Measurements from ENCODE around the gene GRIN2C. TPM values are rescaled to one million over a fixed set of nuclear protein-coding genes. Genes with fewer than 3 reads are reported as not detected.

Gene GRIN2C
- total RNA-seq, 4 donors from 2014 or later = 0.49 to 0.55 TPM; not detected in 2

DNA sequence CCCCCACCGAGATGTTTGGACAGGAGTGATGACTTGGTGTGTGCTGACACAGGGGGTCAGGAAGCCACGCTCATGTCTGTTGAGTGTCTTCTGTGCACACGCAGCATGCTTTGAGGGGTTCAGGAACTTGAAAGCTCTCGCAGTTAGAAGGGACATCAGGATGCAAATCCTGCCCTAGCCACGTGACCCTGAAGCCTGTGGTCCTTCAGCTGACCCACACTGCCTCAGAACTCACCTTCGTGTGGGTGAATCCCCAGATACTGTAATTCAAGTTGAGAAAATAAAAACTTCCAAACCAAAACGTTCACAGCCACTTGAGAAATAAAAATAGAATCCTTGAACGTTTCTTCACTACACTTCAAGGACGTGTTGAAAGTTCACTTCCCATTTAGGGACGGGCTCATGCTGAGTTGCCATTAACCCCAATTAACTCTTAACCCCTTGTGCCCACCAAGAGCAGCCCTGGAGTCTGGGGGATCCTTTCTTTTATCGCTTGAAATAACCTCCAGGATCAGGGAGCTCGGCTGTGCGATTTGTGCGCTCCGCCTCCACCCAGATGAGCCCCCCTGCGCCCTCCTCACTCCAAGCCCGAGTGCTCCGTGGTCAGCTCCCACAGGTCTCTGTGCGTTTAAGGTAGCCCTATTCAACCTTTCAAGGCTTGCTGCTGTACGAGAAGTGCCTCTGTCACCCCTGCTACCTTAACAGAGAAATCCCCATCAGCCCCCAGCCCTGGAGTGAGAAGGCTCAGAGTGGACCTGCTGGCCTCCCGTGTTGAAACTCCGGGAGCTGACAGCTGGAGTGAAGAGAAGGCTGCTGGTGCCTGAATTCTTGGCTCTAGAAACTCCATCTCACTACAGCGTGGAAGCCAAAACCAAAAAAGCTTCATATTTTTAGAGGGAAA lies 47.3 kb downstream of the GRIN2C start:
- H3K4me3 ChIP-seq (ENCODE audit: low read depth, poor library complexity, severe bottlenecking) = no peak overlapping the region
- intact Hi-C loops (cut with DNase I; ENCODE audit: low total_unique reads) = no loop called here
- WGBS, 2 donors = 72 to 74% methylated on average over 23 of the region's 23 CpGs
- no peak for DNase-seq (ENCODE audit: low spot score in 2 of 2)
- TF ChIP-seq, protein P1, sequence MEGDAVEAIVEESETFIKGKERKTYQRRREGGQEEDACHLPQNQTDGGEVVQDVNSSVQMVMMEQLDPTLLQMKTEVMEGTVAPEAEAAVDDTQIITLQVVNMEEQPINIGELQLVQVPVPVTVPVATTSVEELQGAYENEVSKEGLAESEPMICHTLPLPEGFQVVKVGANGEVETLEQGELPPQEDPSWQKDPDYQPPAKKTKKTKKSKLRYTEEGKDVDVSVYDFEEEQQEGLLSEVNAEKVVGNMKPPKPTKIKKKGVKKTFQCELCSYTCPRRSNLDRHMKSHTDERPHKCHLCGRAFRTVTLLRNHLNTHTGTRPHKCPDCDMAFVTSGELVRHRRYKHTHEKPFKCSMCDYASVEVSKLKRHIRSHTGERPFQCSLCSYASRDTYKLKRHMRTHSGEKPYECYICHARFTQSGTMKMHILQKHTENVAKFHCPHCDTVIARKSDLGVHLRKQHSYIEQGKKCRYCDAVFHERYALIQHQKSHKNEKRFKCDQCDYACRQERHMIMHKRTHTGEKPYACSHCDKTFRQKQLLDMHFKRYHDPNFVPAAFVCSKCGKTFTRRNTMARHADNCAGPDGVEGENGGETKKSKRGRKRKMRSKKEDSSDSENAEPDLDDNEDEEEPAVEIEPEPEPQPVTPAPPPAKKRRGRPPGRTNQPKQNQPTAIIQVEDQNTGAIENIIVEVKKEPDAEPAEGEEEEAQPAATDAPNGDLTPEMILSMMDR (IDR thresholded peaks at IDR 0.05) = no peak
- no peak for TF ChIP-seq POLR2A (IDR thresholded peaks at IDR 0.05)

DNA sequence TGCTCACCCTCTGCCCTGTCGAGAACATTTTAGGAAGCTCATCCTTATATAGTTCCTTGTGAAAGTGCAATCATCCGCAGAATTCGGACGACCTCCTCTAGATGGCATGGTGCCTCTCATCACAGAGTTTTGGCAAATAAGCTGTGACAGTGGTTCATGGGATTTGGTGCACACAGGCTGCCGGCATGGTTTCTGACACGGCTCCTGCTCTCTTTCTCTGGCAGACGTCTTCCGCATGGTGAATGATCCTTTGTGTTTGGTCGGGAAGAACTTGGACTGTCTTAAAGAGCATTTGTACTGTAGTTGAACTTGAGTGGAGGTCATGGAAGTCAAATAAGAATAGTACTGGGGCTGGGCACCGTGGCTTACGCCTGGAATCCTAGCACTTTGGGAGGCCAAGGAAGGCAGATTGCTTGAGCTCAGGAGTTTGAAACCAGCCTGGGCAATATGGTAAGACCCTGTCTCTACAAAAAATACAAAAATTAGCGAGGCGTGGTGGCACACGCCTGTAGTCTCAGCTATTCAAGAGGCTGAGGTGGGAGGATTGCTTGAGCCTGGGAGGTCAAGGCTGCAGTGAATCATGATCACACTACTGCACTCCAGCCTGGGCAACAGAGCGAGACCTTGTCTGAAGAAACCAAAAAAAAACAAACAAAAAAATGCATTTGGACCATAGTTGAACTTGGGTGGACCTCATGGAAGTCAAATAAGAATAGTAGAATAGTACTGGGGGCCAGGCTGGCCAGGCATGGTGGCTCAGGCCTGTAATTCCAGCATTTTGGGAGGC lies 48.8 kb downstream of the GRIN2C start:
- DNase-seq (ENCODE audit: low spot score in 2 of 2) = no peak
- H3K4me3 ChIP-seq (ENCODE audit: low read depth, poor library complexity, severe bottlenecking) = no peak overlapping the region
- 86% methylated on average over 15 of the region's 15 CpGs for WGBS, 2 donors
- intact Hi-C loops (cut with DNase I; ENCODE audit: low total_unique reads) = no loop called here
- no peak for TF ChIP-seq POLR2A (IDR thresholded peaks at IDR 0.05)
- TF ChIP-seq, protein P1 (IDR thresholded peaks at IDR 0.05) = no peak

DNA sequence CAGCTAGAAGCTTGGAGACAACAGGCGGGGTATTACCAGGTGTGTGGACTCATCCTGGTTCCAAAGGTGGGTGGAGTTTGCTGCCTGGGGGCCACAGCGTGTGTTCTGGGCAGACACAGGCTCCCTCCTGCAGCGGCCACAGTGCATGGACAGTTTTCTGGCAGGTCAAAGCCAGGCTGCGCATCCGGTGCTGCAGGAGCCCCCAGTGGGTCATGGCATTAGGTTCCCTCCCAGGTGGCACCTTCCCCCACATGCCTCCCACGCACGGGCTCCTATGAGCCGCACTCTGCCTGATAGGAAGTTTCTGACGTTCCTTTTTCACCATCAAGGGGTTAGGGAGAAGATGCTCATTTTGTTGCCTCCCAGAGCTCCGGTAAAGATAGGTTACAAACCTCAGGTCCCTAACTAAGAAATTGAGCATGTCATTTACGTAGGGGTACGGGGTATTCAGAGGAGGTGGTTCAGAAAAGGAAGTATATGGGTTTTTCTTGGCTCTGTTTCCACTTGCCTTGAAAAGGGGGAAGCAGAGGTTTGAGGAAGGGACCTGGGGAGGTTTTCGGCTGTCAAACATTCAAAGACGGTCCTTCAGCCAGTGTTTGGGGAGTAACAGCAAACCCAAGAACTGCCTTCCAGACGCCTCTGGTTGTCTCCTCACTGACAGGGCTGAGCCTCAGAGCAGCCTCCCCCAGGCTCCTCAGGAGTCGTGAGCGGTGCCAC lies 50.8 kb downstream of the GRIN2C start:
- intact Hi-C loops (cut with DNase I; ENCODE audit: low total_unique reads) = no loop called here
- TF ChIP-seq POLR2A (IDR thresholded peaks at IDR 0.05) = no peak
- TF ChIP-seq, protein P1 (IDR thresholded peaks at IDR 0.05) = no peak
- H3K4me3 ChIP-seq (ENCODE audit: low read depth, poor library complexity, severe bottlenecking) = no peak overlapping the region
- WGBS, 2 donors = 87 to 88% methylated on average over 16 to 17 of the region's 17 CpGs
- no peak for DNase-seq (ENCODE audit: low spot score in 2 of 2)

DNA sequence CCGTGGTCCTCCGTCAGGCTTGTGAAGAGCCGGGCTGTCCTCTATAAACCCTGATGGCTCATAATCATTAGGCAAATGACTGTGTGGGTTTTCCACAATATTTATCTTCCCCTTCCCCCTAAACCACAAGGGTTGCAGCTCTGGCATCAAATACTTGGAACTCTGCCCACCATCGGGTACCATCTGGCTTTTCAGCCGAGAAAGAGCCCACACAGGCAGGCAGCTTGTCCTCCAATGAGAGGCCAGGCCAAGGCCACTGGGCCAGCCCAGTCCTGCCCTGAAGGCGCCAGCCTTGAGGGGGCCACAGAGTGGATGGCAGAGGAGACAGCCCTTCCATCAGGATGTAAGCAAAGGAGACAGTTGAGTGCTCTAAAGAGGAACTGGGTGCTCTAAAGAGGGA lies 51.8 kb downstream of the GRIN2C start:
- intact Hi-C loops (cut with DNase I; ENCODE audit: low total_unique reads) = no loop called here
- no peak for TF ChIP-seq POLR2A (IDR thresholded peaks at IDR 0.05)
- TF ChIP-seq, protein P1 (IDR thresholded peaks at IDR 0.05) = no peak
- 70 to 74% methylated on average over 6 of the region's 6 CpGs for WGBS, 2 donors
- DNase-seq (ENCODE audit: low spot score in 2 of 2) = no peak
- no peak overlapping the region for H3K4me3 ChIP-seq (ENCODE audit: low read depth, poor library complexity, severe bottlenecking)

DNA sequence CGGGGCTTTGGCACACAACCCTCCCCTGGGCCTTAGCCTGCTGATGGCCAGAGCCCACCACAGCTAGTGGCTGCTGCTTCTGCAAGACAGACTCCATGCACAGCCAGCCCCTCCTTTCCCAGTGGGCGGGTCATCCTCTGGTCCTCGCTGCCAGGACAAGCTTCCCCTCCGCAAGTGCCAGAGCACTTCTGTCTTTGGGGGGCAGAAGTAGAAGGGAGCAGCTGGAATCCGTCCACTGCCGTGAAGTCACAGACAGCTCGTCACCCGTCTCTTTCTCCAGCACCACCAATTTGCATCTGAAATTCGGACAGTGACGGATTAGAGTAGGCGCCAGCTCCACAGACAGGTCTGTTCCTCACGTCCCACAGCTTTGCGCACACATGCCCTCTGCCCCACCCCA lies 52.2 kb downstream of the GRIN2C start:
- H3K4me3 ChIP-seq (ENCODE audit: low read depth, poor library complexity, severe bottlenecking) = no peak overlapping the region
- TF ChIP-seq, protein P1 (IDR thresholded peaks at IDR 0.05) = no peak
- TF ChIP-seq POLR2A (IDR thresholded peaks at IDR 0.05) = no peak
- intact Hi-C loops (cut with DNase I; ENCODE audit: low total_unique reads) = no loop called here
- no peak for DNase-seq (ENCODE audit: low spot score in 2 of 2)
- 86 to 92% methylated on average over 13 of the region's 13 CpGs for WGBS, 2 donors
